Mesendoderm (in vitro differentiated cells): ENCODE results near the gene TMEM167A.

Experiments used
- DNase-seq: peaks from one replicate; pipeline ENCODE4 v3.0.0; 2013
- H2AK5ac ChIP-seq: 2 replicates; pipeline ENCODE4 v1.6.1; 2013; ENCODE audit warnings: low read length, inconsistent platforms
- H2BK120ac ChIP-seq: 2 replicates; pipeline ENCODE4 v1.6.1; 2013; ENCODE audit warnings: low read depth, mild to moderate bottlenecking, low read length, moderate library complexity, mixed read lengths
- H2BK15ac ChIP-seq: replicated peaks from 2 replicates; pipeline ENCODE4 v1.6.1; 2013; ENCODE audit warnings: low read depth, mild to moderate bottlenecking, moderate library complexity
- H2BK5ac ChIP-seq: 2 replicates; pipeline ENCODE4 v1.6.1; 2013; ENCODE audit warnings: low read length, inconsistent platforms
- H3K18ac ChIP-seq: 2 replicates; pipeline ENCODE4 v1.6.1; 2013; ENCODE audit warnings: mild to moderate bottlenecking, low read length, mixed read lengths
- H3K23ac ChIP-seq: one replicate; pipeline ENCODE4 v1.6.1; 2013; ENCODE audit warnings: low read length
- H3K27ac ChIP-seq: 2 replicates; pipeline ENCODE4 v1.5.1; 2013; ENCODE audit warnings: low read depth, mild to moderate bottlenecking, inconsistent platforms, low read length, moderate library complexity
- H3K27me3 ChIP-seq: 2 replicates; pipeline ENCODE4 v1.6.1; 2013; ENCODE audit warnings: low read length, control low read depth, mild to moderate bottlenecking, inconsistent platforms; ENCODE audit not compliant: insufficient read depth, poor library complexity
- H3K36me3 ChIP-seq: 2 replicates; pipeline ENCODE4 v1.6.1; 2013; ENCODE audit warnings: low read length, inconsistent platforms; ENCODE audit not compliant: control insufficient read depth, insufficient read depth
- H3K4ac ChIP-seq: one replicate; pipeline ENCODE4 v1.6.1; 2013; ENCODE audit warnings: low read depth, mild to moderate bottlenecking, low read length, moderate library complexity
- H3K4me1 ChIP-seq: 2 replicates; pipeline ENCODE4 v1.6.1; 2013; ENCODE audit warnings: low read depth, low read length, inconsistent platforms; ENCODE audit not compliant: control insufficient read depth
- H3K4me2 ChIP-seq: 2 replicates; pipeline ENCODE4 v1.6.1; 2013; ENCODE audit warnings: low read length
- H3K4me3 ChIP-seq: 2 replicates; pipeline ENCODE4 v1.5.1; 2013; ENCODE audit warnings: mild to moderate bottlenecking, low read length
- H3K56ac ChIP-seq: one replicate; pipeline ENCODE4 v1.6.1; 2013; ENCODE audit warnings: low read length
- H3K79me1 ChIP-seq: 2 replicates; pipeline ENCODE4 v1.6.1; 2013; ENCODE audit warnings: low read length, inconsistent platforms
- H3K79me2 ChIP-seq: 2 replicates; pipeline ENCODE4 v1.6.1; 2013; ENCODE audit warnings: mild to moderate bottlenecking, low read length; ENCODE audit not compliant: control insufficient read depth, insufficient read depth
- H3K9ac ChIP-seq: 2 replicates; pipeline ENCODE4 v1.6.1; 2013; ENCODE audit warnings: low read length, inconsistent platforms
- H4K5ac ChIP-seq: one replicate; pipeline ENCODE4 v1.6.1; 2013; ENCODE audit warnings: low read length
- H4K8ac ChIP-seq: one replicate; pipeline ENCODE4 v1.6.1; 2013; ENCODE audit warnings: low read depth, mild to moderate bottlenecking, control low read depth, low read length, moderate library complexity
- WGBS: extraction: QIAGEN DNeasy Blood & Tissue Kit; methylation state at CpG from one replicate; pipeline ENCODE4 v1.1.7; 2013; ENCODE audit warnings: low lambda C conversion rate, missing lambda C conversion rate; ENCODE audit not compliant: insufficient coverage; ENCODE audit errors: extremely low coverage; 5-methylcytosine and 5-hydroxymethylcytosine counted together

The TMEM167A gene

DNA sequence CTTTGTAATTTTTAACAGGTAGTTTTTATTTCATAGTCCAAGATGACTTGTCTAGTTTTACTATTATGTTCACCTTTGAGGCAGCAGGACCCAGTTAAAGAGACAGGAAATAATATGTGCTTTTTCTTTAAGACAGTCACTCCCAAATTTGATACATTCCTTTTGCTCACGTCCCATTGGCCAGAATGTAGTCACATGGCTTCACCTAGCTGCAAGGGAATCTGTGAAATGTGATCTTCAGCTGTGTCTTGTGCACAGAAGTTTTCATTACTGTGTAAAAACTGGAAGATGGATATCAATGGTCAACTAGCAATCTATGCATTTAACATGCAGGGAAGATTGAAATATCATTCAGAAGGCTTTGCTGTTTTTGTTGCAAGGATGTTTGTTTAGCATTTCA is 41.3 kb upstream of the TMEM167A start:
- Histone ChIP-seq H3K56ac (no peak overlapping the region), H3K4me2 (no peak overlapping the region), H2BK5ac (no peak overlapping the region), H3K18ac (no peak overlapping the region), H3K27me3 (no peaks in the 10 kb centered on the region), H2BK15ac (no peak overlapping the region), H3K4me3 (no peak overlapping the region), H3K27ac (no peak overlapping the region), H3K9ac (no peak overlapping the region), H4K8ac (no peak overlapping the region), H4K5ac (no peak overlapping the region), H3K36me3 (no peaks in the 10 kb centered on the region), H2AK5ac (no peak overlapping the region), H3K79me2 (no peaks in the 10 kb centered on the region), H2BK120ac (no peak overlapping the region), H3K4ac (no peak overlapping the region), H3K23ac (no peak overlapping the region), H3K79me1 (no peaks in the 10 kb centered on the region), H3K4me1 (no peaks in the 10 kb centered on the region)
- DNase-seq: no peak
- no CpG with 5 or more reads among the region's 1 CpG for WGBS

DNA sequence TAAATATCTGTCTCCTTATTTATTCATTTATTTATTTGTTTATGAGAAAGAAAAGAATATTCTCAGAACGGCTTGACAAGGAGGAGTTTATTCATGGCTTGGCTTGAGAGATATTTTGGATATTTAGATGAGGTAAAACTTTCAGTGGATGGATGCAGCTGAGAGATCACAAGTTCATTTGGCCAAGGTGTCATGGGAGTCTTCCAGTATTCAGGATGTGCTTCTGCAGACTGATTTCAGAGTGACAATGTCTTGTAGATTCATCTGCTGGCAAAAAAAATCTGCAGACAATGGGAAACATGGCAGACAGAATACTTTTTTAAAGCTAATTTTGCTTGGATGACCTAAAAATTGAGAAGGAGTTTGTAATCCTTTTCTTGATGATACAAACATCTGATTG is 38.6 kb upstream of the TMEM167A start:
- Histone ChIP-seq H2AK5ac (no peak overlapping the region), H3K36me3 (no peaks in the 10 kb centered on the region), H3K27me3 (no peaks in the 10 kb centered on the region), H3K79me1 (no peaks in the 10 kb centered on the region), H3K27ac (no peak overlapping the region), H3K23ac (no peak overlapping the region), H3K4me3 (no peak overlapping the region), H3K4me1 (no peaks in the 10 kb centered on the region), H4K5ac (no peak overlapping the region), H3K4ac (no peak overlapping the region), H2BK15ac (no peak overlapping the region), H3K56ac (no peak overlapping the region), H2BK120ac (no peak overlapping the region), H4K8ac (no peak overlapping the region), H3K9ac (no peak overlapping the region), H3K4me2 (no peak overlapping the region), H3K79me2 (no peaks in the 10 kb centered on the region), H2BK5ac (no peak overlapping the region), H3K18ac (no peak overlapping the region)
- WGBS: no CpG with 5 or more reads among the region's 1 CpG
- DNase-seq: no peak

DNA sequence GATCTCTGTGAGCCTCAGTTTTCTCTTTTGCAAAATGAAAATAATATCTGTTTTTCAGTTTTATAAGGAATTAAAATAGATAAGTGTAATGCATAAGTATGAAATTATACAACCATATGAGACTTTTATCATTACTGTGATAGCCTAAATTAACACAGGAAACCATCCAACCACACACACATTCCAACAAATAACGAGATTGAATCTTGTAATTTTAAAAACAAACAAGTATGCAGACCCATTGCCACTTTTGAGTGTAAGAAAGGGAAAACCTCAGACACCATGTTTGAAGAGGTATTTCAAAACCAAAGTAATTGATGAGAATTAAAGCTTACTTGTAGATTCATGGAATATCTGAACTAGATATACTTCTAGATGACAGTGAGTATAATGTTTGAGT is 32.2 kb upstream of the TMEM167A start:
- no peaks in the 10 kb centered on the region for H3K79me2 ChIP-seq
- H4K8ac ChIP-seq: no peak overlapping the region
- H2BK15ac ChIP-seq: no peak overlapping the region
- H2AK5ac ChIP-seq: no peak overlapping the region
- H2BK5ac ChIP-seq: no peak overlapping the region
- H4K5ac ChIP-seq: no peak overlapping the region
- H3K4me1 ChIP-seq: no peaks in the 10 kb centered on the region
- no peak overlapping the region for H3K9ac ChIP-seq
- H3K27me3 ChIP-seq: no peaks in the 10 kb centered on the region
- no peak overlapping the region for H3K18ac ChIP-seq
- WGBS: no CpG with 5 or more reads among the region's 1 CpG
- no peak overlapping the region for H3K4me2 ChIP-seq
- no peak overlapping the region for H3K4ac ChIP-seq
- H3K4me3 ChIP-seq: no peak overlapping the region
- H3K36me3 ChIP-seq: no peaks in the 10 kb centered on the region
- no peak overlapping the region for H3K23ac ChIP-seq
- H3K27ac ChIP-seq: no peak overlapping the region
- no peak overlapping the region for H3K56ac ChIP-seq
- no peak overlapping the region for H2BK120ac ChIP-seq
- DNase-seq: no peak
- H3K79me1 ChIP-seq: no peaks in the 10 kb centered on the region

DNA sequence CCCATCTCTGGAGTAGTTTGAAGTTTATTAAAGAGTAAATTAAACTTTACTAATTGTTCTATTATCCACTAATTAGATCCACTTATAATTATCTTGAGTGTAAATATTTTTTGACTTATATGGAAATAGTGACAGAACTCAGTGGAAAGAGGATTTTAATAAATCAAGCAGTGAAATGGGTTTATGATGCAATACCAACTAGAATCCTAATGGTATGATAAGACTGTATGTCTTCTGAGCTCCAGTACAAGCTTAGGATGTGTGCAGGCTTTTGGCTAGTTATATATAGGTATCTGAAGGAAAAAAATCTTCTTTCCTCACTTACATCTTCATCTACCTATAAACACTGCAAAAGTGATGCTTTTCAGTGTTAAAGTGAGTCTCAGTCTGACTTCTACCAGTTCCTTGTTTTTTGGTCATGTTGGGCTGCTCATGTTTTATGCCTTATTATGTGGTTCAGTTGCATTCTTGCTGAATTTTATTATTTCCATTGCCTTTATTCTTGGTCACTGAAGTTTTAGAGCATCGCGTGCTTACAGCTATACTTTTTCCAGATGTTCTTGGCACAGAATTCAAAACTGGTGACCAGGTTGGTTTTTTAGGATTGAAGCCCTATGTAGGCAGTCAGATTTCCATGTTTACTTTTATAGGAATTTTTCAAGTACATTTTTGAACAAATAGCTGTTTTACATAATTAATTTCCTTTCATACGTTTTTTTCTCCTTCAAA is 30.7 kb upstream of the TMEM167A start:
- Histone ChIP-seq H3K27me3 (no peaks in the 10 kb centered on the region), H3K18ac (no peak overlapping the region), H2BK15ac (no peak overlapping the region), H3K4me1 (no peaks in the 10 kb centered on the region), H4K8ac (no peak overlapping the region), H3K36me3 (no peaks in the 10 kb centered on the region), H3K27ac (no peak overlapping the region), H3K79me1 (no peaks in the 10 kb centered on the region), H3K4ac (no peak overlapping the region), H2BK5ac (no peak overlapping the region), H3K79me2 (no peaks in the 10 kb centered on the region), H3K56ac (no peak overlapping the region), H3K23ac (no peak overlapping the region), H2AK5ac (no peak overlapping the region), H4K5ac (no peak overlapping the region), H3K4me3 (no peak overlapping the region), H3K9ac (no peak overlapping the region), H3K4me2 (no peak overlapping the region), H2BK120ac (no peak overlapping the region)
- WGBS: 100% methylated on average over 1 of the region's 3 CpGs
- no peak for DNase-seq

DNA sequence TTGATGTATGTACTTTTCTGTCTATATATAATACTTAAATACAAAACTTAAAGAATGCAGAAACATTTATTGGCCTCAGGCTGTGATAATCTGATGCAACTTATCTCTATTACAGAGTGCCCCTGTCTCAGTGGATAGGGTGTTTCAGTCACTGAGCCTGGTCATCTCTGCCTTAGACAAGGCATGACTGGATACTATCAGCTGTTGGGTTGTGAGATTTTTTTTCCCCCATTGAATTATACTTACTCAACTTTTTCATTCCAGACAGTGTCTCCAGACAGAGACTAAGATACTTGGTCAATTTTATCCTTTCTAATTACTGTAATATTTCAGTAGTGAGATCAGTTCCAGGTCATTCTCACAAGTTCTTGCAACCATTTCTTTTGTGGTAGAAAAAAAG is 26.8 kb upstream of the TMEM167A start:
- Histone ChIP-seq H3K4ac (no peak overlapping the region), H3K36me3 (no peaks in the 10 kb centered on the region), H3K9ac (no peak overlapping the region), H3K27me3 (no peaks in the 10 kb centered on the region), H3K4me3 (no peak overlapping the region), H3K79me1 (no peaks in the 10 kb centered on the region), H2BK15ac (no peak overlapping the region), H3K27ac (no peak overlapping the region), H2BK5ac (no peak overlapping the region), H3K23ac (no peak overlapping the region), H3K56ac (no peak overlapping the region), H4K8ac (no peak overlapping the region), H3K4me2 (no peak overlapping the region), H2AK5ac (no peak overlapping the region), H3K4me1 (no peaks in the 10 kb centered on the region), H2BK120ac (no peak overlapping the region), H3K79me2 (no peaks in the 10 kb centered on the region), H4K5ac (no peak overlapping the region), H3K18ac (no peak overlapping the region)
- no peak for DNase-seq

DNA sequence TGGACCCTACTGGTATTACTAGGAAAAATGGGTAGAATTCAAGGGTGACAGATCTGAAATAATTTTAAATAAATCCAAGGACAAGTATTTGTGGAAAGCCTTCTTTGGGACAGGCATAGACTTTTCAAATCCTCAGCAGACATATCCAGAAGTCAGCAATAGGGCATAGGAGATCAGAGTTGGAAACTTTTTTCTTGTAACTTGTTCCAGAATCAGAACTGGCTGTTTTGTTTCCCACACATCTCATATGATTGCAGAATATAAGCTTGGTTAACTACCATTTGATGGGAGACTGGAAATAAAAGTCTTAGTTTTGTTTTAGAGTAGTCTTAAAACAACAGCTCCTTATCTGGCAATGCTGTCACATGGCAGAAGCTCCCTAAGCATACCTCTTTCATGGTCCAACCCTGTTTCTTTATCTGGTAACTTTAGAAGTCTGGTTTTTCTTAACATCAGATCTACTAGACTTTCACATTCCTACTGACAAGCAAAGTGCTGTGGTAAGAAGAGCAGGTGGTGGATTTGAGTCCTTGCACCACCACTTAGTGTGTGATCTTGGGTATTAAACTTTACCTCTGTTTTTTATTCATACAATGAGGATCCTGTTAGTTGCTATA is 25.3 kb upstream of the TMEM167A start:
- Histone ChIP-seq H3K79me2 (no peaks in the 10 kb centered on the region), H4K5ac (no peak overlapping the region), H3K27ac (no peak overlapping the region), H3K23ac (no peak overlapping the region), H3K56ac (no peak overlapping the region), H3K4me2 (no peak overlapping the region), H4K8ac (no peak overlapping the region), H3K4me1 (no peaks in the 10 kb centered on the region), H3K4ac (no peak overlapping the region), H3K27me3 (no peaks in the 10 kb centered on the region), H3K36me3 (no peaks in the 10 kb centered on the region), H2BK120ac (no peak overlapping the region), H3K9ac (no peak overlapping the region), H3K18ac (no peak overlapping the region), H3K79me1 (no peaks in the 10 kb centered on the region), H3K4me3 (no peak overlapping the region), H2AK5ac (no peak overlapping the region), H2BK15ac (no peak overlapping the region), H2BK5ac (no peak overlapping the region)
- DNase-seq: no peak
